Peyer's patch (tissue), 4 donors: ENCODE data around the gene CDK13. TPM values are rescaled to one million over a fixed set of nuclear protein-coding genes. Genes with fewer than 3 reads are reported as not detected.
A peak's percentile ranks its signal among the peaks of the same experiment; 100 is the strongest.

Experiments used
- DNase-seq, 3 donors: peaks; one replicate each; pipeline ENCODE4 v3.0.0-alpha.2; 2017 to 2019
- H3K27ac ChIP-seq, 4 donors: fragments of 200-600 bp; sonication (generic); one replicate each; pipeline ENCODE4 v1.5.1; 2016 to 2019
- H3K27me3 ChIP-seq, 2 donors: fragments of 200-600 bp; sonication (generic); one replicate each; pipeline ENCODE4 v1.5.1; 2019
- H3K36me3 ChIP-seq, 3 donors: fragments of 200-600 bp; sonication (generic); one replicate each; pipeline ENCODE4 v1.5.1; 2016 to 2019
- H3K4me1 ChIP-seq, 4 donors: fragments of 200-600 bp; sonication (generic); one replicate each; pipeline ENCODE4 v1.5.1; 2016 to 2019
- H3K4me3 ChIP-seq, 4 donors: fragments of 200-600 bp; sonication (generic); 1 replicate in 3 of 4; 2 replicates in 1 of 4; pipeline ENCODE4 v1.5.1; 2016 to 2019; ENCODE audit warnings: mild to moderate bottlenecking in 1 of 4
- H3K9me3 ChIP-seq, 4 donors: fragments of 200-600 bp; sonication (generic); one replicate each; pipeline ENCODE4 v1.5.1; 2016 to 2019; ENCODE audit warnings: mild to moderate bottlenecking in 1 of 4
- POLR2A ChIP-seq, 2 donors: fragments of 450-650 bp; IDR thresholded peaks; one replicate each; pipeline ENCODE4 v1.5.1; 2017; ENCODE audit warnings: antibody characterized with exemption in 2 of 2, mild to moderate bottlenecking in 2 of 2, moderate library complexity in 2 of 2
- total RNA-seq, 4 donors: library from RNA; depleted of rRNA; stranded (reverse); fragments of >200 nt; gene quantifications; one replicate each; pipeline ENCODE4 v1.1.0, GENCODE V29; 2016
- TF ChIP-seq, protein P1 (sequence below), 6 experiments: fragments of 450-650 bp in 4 of 6; fragments of 200-600 bp in 2 of 6; sonication (generic) in 1 of 6; IDR thresholded peaks; one replicate each; pipeline ENCODE4 v1.5.1; 2017 to 2019; ENCODE audit warnings: antibody characterized with exemption in 6 of 6, mild to moderate bottlenecking in 3 of 6, moderate library complexity in 1 of 6

The CDK13 gene
- total RNA-seq, 4 donors from 2014 or later: 76.7 to 164 (median 109) TPM

DNA sequence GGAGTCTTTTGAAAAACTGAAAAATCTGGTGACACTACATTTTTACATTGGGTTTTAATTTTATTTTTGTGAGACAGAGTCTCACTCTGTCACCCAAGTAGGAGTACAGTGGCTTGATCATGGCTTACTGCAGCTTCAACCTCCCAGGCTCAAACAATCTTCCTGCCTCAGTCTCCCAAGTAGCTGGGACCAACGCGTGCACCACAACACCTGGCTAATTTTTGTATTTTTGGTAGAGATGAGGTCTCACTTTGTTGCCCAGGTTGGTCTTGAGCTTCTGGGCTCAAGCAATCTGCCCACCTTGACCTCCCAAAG, 172.8 kb downstream of the CDK13 start:
- no peak overlapping the region for H3K27ac ChIP-seq
- H3K27me3 ChIP-seq: no peaks in the 10 kb centered on the region
- TF ChIP-seq, protein P1, sequence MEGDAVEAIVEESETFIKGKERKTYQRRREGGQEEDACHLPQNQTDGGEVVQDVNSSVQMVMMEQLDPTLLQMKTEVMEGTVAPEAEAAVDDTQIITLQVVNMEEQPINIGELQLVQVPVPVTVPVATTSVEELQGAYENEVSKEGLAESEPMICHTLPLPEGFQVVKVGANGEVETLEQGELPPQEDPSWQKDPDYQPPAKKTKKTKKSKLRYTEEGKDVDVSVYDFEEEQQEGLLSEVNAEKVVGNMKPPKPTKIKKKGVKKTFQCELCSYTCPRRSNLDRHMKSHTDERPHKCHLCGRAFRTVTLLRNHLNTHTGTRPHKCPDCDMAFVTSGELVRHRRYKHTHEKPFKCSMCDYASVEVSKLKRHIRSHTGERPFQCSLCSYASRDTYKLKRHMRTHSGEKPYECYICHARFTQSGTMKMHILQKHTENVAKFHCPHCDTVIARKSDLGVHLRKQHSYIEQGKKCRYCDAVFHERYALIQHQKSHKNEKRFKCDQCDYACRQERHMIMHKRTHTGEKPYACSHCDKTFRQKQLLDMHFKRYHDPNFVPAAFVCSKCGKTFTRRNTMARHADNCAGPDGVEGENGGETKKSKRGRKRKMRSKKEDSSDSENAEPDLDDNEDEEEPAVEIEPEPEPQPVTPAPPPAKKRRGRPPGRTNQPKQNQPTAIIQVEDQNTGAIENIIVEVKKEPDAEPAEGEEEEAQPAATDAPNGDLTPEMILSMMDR (IDR thresholded peaks at IDR 0.05): no peak
- TF ChIP-seq POLR2A (IDR thresholded peaks at IDR 0.05): no peak
- no peak for DNase-seq
- H3K4me1 ChIP-seq: no peaks in the 10 kb centered on the region
- H3K4me3 ChIP-seq: no peak overlapping the region
- no peaks in the 10 kb centered on the region for H3K36me3 ChIP-seq
- no peaks in the 10 kb centered on the region for H3K9me3 ChIP-seq

DNA sequence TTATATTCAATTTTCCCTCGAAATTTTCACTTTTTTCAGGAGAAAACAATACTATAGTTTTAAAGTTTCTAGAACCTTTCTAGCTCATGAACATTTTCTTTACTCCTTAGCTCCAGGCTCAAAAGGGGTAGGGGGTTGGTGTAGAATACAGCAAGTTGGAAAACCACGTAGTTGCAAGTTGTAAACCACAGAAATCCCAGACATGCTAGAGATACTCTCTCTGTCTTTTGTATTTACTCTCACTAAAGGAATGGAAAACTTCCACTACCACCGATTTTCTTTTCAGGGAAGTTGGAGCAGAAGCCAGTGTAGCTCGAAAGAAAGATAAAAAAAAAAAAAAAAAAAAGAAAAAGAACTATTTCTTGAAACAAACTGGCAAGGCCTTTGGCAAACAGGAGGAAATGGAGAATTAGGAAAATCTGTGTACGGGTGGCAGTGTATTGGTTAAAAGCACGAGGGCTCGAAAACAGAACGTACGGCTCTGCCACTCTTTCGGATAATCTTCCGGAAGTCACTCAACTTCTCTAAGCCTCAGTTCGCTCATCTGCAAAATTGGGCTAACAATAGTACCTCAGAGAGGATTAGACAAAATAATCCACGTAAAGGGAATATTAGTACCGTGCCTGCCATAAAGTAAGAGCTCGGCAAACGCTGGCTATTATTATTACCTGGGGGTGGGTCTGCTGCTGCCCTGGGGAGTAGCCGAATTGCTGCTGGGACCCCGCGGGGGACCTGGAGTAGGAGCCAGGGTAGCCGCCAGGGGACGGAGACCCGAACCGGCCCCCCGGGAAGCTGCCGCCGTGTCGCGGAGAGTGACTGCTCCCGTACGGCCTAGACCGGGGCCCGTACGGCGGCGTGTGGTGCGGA, 183.7 kb downstream of the CDK13 start:
- H3K27me3 ChIP-seq: no peaks in the 10 kb centered on the region
- peaks cover 0 to 25% (median 2%) of the 10 kb centered on the region in 4 donors for H3K4me1 ChIP-seq
- TF ChIP-seq, protein P1 (IDR thresholded peaks at IDR 0.05): no peak
- TF ChIP-seq POLR2A (IDR thresholded peaks at IDR 0.05): no peak
- H3K4me3 ChIP-seq: peak overlapping the region; percentile 82 to 92 (median 85)
- no peaks in the 10 kb centered on the region for H3K36me3 ChIP-seq
- H3K9me3 ChIP-seq: no peaks in the 10 kb centered on the region
- H3K27ac ChIP-seq: peak overlapping the region; percentile 82 to 91 (median 88)
- DNase-seq: no peak

DNA sequence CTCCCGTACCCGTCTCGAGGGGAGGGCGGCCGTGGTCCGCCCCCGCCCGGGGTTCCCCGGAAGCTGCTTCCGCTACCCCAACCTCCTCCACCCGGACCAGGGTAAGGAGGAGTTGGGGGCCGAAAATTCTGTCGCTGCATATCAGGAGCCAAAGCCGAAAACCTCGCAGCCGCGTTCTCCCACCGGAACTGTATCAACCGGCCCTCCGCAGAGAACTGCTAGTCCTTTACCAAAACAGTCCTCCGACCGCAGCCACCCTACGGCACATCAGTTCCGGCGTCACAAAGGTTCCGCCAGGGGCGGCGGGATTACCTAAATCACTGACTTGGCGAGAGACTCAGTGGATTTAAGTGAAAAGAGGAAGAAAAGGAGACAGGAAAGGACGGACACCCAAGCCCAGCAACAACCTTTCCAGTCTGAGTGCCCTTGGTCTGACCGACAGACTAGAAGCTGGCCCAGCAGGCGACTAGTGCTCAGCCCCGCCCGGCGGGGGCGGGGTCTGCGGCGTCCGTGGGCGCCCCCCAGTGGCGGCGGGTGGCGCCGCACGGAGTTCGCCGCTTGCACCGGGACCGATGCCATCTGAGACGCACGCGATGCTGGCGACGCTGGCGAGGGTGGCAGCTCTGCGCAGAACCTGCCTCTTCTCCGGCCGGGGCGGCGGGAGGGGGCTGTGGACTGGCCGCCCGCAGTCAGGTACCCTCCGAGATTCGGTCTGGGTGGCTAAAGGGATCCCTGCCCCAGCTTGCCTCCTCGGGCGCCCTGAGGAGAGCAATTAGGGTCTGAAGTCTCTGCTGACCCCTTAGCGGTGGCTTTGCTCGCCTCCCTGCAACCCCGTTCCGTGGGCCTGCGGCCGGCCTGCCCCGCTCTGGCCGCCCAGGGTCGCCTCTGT, 184.6 kb downstream of the CDK13 start, which contains the start of the genes MPLKIP and SUGCT:
TSS of gene MPLKIP (minus strand) at position 195 of the 889 bp plus-strand sequence. CDS start at position 140, 55 bp downstream.
TSS of gene SUGCT (plus strand) at position 578 of the 889 bp plus-strand sequence.
- TF ChIP-seq, protein P1 (IDR thresholded peaks at IDR 0.05): peak; percentile 70 to 100 (median 96)
- TF ChIP-seq POLR2A (IDR thresholded peaks at IDR 0.05): peak; percentile 63 to 72
- H3K27ac ChIP-seq: peak within 1 kb of the TSS; percentile 82 to 91 (median 88)
- H3K4me1 ChIP-seq: peaks cover 0 to 25% (median 2%) of the 10 kb centered on the region in 4 donors
- H3K9me3 ChIP-seq: no peaks in the 10 kb centered on the region
- no peaks in the 10 kb centered on the region for H3K36me3 ChIP-seq
- DNase-seq: peak; percentile 83 to 92 (median 91)
- H3K4me3 ChIP-seq: peak within 1 kb of the TSS; percentile 82 to 92 (median 85)
- no peaks in the 10 kb centered on the region for H3K27me3 ChIP-seq

DNA sequence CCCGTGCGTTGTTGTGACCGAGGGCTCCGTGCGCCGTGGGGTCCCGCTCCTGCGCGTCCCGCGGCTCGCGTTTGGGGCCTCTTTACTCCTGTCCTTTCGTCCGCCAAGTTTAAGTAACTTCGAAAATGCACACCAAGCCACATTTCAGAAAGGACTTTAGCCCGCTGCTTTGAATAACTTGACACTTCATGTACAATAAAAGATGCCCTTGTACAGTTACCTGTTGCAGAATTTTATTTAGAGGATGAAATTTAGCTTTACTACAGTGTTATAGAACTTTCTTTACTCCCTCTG, 185.2 kb downstream of the CDK13 start:
- Histone ChIP-seq H3K4me3 (peak overlapping the region; percentile 82 to 92 (median 85)), H3K27ac (peak overlapping the region; percentile 82 to 91 (median 88)), H3K27me3 (no peaks in the 10 kb centered on the region), H3K4me1 (peaks cover 0 to 25% (median 2%) of the 10 kb centered on the region in 4 donors), H3K9me3 (no peaks in the 10 kb centered on the region), H3K36me3 (no peaks in the 10 kb centered on the region)
- TF ChIP-seq POLR2A (IDR thresholded peaks at IDR 0.05): no peak
- TF ChIP-seq, protein P1 (IDR thresholded peaks at IDR 0.05): no peak
- DNase-seq: no peak

DNA sequence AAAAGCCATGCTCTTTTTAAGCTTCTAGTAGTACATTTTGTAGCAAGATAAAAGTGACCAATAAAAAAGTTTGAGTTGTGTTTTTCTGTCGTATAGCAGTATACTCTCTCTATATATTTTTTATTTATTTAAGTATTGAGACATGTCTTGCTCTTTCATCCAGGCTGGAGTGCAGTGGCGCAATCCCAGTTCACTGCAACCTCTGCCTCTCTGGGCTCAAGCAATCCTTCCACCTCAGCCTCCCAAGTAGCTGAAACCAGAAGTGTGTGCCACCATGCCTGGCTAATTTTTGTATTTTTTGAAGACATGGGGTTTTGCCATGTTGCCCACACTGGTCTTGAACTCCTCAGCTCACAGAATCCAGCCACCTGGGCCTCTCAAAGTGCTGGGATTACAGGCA, 187.5 kb downstream of the CDK13 start:
- Histone ChIP-seq H3K36me3 (no peaks in the 10 kb centered on the region), H3K27me3 (no peaks in the 10 kb centered on the region), H3K27ac (no peak overlapping the region), H3K4me1 (peaks cover 0 to 14% (median 2%) of the 10 kb centered on the region in 4 donors), H3K4me3 (no peak overlapping the region), H3K9me3 (no peaks in the 10 kb centered on the region)
- TF ChIP-seq, protein P1 (IDR thresholded peaks at IDR 0.05): no peak
- no peak for TF ChIP-seq POLR2A (IDR thresholded peaks at IDR 0.05)
- DNase-seq: no peak
